Upper lobe of left lung (tissue), 4 donors: ENCODE measurements around the gene SPSB3.

Experiments used
- POLR2A ChIP-seq, 4 donors: fragments of 450-650 bp; IDR thresholded peaks; one replicate each; pipeline ENCODE4 v1.5.1; 2016 to 2017; ENCODE audit warnings: antibody characterized with exemption in 4 of 4, mild to moderate bottlenecking in 2 of 4
- POLR2AphosphoS5 ChIP-seq, 2 donors: sonication (generic); formaldehyde crosslinking; IDR thresholded peaks; one replicate each; pipeline ENCODE4 v1.5.1; 2017; ENCODE audit warnings: antibody characterized with exemption in 2 of 2
- TF ChIP-seq, protein P1 (sequence below), 6 experiments: fragments of 450-650 bp in 4 of 6; fragments of 200-600 bp in 2 of 6; sonication (generic) in 2 of 6; IDR thresholded peaks; one replicate each; pipeline ENCODE4 v1.5.1; 2016 to 2019; ENCODE audit warnings: antibody characterized with exemption in 6 of 6

DNA sequence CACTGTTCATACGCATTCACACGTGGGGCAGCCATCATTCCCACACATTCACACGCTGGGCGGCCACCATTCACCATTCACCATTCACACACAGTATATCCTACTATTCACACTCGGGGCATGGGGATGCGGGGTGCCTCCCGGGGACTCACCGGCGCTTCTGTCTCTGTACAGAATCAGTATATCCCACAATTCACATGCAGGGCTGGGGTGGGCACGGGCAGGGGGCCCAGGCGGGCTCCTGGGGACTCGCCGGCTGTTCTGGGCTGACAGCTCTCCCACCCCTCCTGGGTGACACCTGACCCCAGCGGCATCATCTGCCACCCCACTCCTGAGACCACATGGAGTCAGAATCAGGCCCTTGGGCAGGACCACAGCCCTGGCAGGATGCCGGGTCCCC, 20.6 kb downstream of the SPSB3 start:
- TF ChIP-seq, protein P1, sequence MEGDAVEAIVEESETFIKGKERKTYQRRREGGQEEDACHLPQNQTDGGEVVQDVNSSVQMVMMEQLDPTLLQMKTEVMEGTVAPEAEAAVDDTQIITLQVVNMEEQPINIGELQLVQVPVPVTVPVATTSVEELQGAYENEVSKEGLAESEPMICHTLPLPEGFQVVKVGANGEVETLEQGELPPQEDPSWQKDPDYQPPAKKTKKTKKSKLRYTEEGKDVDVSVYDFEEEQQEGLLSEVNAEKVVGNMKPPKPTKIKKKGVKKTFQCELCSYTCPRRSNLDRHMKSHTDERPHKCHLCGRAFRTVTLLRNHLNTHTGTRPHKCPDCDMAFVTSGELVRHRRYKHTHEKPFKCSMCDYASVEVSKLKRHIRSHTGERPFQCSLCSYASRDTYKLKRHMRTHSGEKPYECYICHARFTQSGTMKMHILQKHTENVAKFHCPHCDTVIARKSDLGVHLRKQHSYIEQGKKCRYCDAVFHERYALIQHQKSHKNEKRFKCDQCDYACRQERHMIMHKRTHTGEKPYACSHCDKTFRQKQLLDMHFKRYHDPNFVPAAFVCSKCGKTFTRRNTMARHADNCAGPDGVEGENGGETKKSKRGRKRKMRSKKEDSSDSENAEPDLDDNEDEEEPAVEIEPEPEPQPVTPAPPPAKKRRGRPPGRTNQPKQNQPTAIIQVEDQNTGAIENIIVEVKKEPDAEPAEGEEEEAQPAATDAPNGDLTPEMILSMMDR (IDR thresholded peaks at IDR 0.05), result no peak
- TF ChIP-seq POLR2AphosphoS5 (IDR thresholded peaks at IDR 0.05), result no peak
- no peak for TF ChIP-seq POLR2A (IDR thresholded peaks at IDR 0.05)
